Mesenchymal stem cell (in vitro differentiated cells and primary cell): ENCODE measurements around the gene RIMKLA.
A peak's percentile ranks its signal among the peaks of the same experiment; 100 is the strongest.

Source experiments
- DNase-seq: peaks from one replicate; pipeline ENCODE4 v3.0.0-alpha.2; 2013
- H2AFZ ChIP-seq: one replicate; pipeline ENCODE4 v1.6.1; 2013; ENCODE audit warnings: low read depth, mild to moderate bottlenecking, control low read depth, inconsistent platforms, low read length, moderate library complexity
- H2AK5ac ChIP-seq: 2 replicates; pipeline ENCODE4 v1.6.1; 2013; ENCODE audit warnings: low read length, moderate library complexity, mild to moderate bottlenecking, inconsistent platforms; ENCODE audit not compliant: severe bottlenecking
- H2BK120ac ChIP-seq: one replicate; pipeline ENCODE4 v1.6.1; 2013; ENCODE audit warnings: low read depth, mild to moderate bottlenecking, inconsistent platforms, low read length, moderate library complexity
- H2BK12ac ChIP-seq, 2 experiments: one replicate each; pipeline ENCODE4 v1.6.1; 2013; ENCODE audit warnings: inconsistent platforms in 2 of 2, low read length in 2 of 2, mild to moderate bottlenecking in 2 of 2, moderate library complexity in 2 of 2, control low read depth in 1 of 2
- H2BK15ac ChIP-seq: one replicate; pipeline ENCODE4 v1.6.1; 2013; ENCODE audit warnings: mild to moderate bottlenecking, low read depth, inconsistent platforms; ENCODE audit not compliant: poor library complexity, severe bottlenecking
- H2BK5ac ChIP-seq: 2 replicates; pipeline ENCODE4 v1.6.1; 2013; ENCODE audit warnings: low read depth, mild to moderate bottlenecking, low read length, control low read depth, inconsistent platforms; ENCODE audit not compliant: poor library complexity, severe bottlenecking
- H3K14ac ChIP-seq, 2 experiments: one replicate each; pipeline ENCODE4 v1.6.1; 2013; ENCODE audit warnings: inconsistent platforms in 2 of 2, low read length in 2 of 2, control low read depth in 1 of 2, mild to moderate bottlenecking in 1 of 2, moderate library complexity in 1 of 2
- H3K18ac ChIP-seq, 2 experiments: one replicate each; pipeline ENCODE4 v1.6.1; 2013; ENCODE audit warnings: inconsistent platforms in 2 of 2, low read length in 2 of 2, control low read depth in 1 of 2, low read depth in 1 of 2, mild to moderate bottlenecking in 1 of 2
- H3K23ac ChIP-seq, 2 experiments: one replicate each; pipeline ENCODE4 v1.6.1; 2013; ENCODE audit warnings: inconsistent platforms in 2 of 2, low read length in 2 of 2, mild to moderate bottlenecking in 2 of 2, moderate library complexity in 2 of 2, control low read depth in 1 of 2
- H3K27ac ChIP-seq: 2 replicates; pipeline ENCODE4 v1.5.1; 2013; ENCODE audit warnings: mild to moderate bottlenecking, moderate library complexity, low read length, control low read depth, inconsistent platforms; ENCODE audit not compliant: poor library complexity, severe bottlenecking
- H3K27me3 ChIP-seq, 2 experiments: 2 replicates each; pipeline versions ENCODE4 v1.6.1 to v1.7.0; 2013; ENCODE audit warnings: low read length in 2 of 2, mild to moderate bottlenecking in 2 of 2, moderate library complexity in 2 of 2, control low read depth in 1 of 2, inconsistent platforms in 1 of 2; ENCODE audit not compliant: control insufficient read depth in 1 of 2, insufficient read depth in 1 of 2
- H3K36me3 ChIP-seq, 2 experiments: 2 replicates each; pipeline versions ENCODE4 v1.6.1 to v1.7.0; 2013; ENCODE audit warnings: low read length in 2 of 2, control low read depth in 1 of 2, inconsistent platforms in 1 of 2, low read depth in 1 of 2, mild to moderate bottlenecking in 1 of 2; ENCODE audit not compliant: insufficient read depth in 2 of 2, control insufficient read depth in 1 of 2
- H3K4ac ChIP-seq, 2 experiments: one replicate each; pipeline ENCODE4 v1.6.1; 2013; ENCODE audit warnings: inconsistent platforms in 2 of 2, low read length in 2 of 2, mild to moderate bottlenecking in 2 of 2, moderate library complexity in 2 of 2, control low read depth in 1 of 2, low read depth in 1 of 2
- H3K4me1 ChIP-seq: 2 replicates; pipeline ENCODE4 v1.6.1; 2013; ENCODE audit warnings: low read depth, low read length, control low read depth; ENCODE audit not compliant: control insufficient read depth, insufficient read depth
- H3K4me2 ChIP-seq: 2 replicates; pipeline ENCODE4 v1.6.1; 2013; ENCODE audit warnings: low read length, mild to moderate bottlenecking, inconsistent platforms; ENCODE audit not compliant: poor library complexity, severe bottlenecking
- H3K4me3 ChIP-seq, 2 experiments: 2 replicates each; pipeline versions ENCODE4 v1.5.1 to v1.7.0; 2013; ENCODE audit warnings: low read length in 2 of 2, mild to moderate bottlenecking in 2 of 2, control low read depth in 1 of 2, low read depth in 1 of 2; ENCODE audit not compliant: insufficient read depth in 1 of 2
- H3K79me1 ChIP-seq: replicated peaks from 2 replicates; pipeline ENCODE4 v1.6.1; 2013; ENCODE audit warnings: mild to moderate bottlenecking, control low read depth, low read length, inconsistent platforms; ENCODE audit not compliant: poor library complexity, severe bottlenecking
- H3K9ac ChIP-seq: 2 replicates; pipeline ENCODE4 v1.7.0; 2013; ENCODE audit warnings: mild to moderate bottlenecking, low read length, moderate library complexity
- H3K9me3 ChIP-seq: 2 replicates; pipeline ENCODE4 v1.7.0; 2013; ENCODE audit warnings: mild to moderate bottlenecking, low read length; ENCODE audit not compliant: control insufficient read depth
- H4K8ac ChIP-seq: one replicate; pipeline ENCODE4 v1.6.1; 2013; ENCODE audit warnings: inconsistent platforms, mild to moderate bottlenecking, low read length, moderate library complexity
- H4K91ac ChIP-seq: one replicate; pipeline ENCODE4 v1.6.1; 2013; ENCODE audit warnings: mild to moderate bottlenecking, low read length, inconsistent platforms
- WGBS: methylation state at CpG from one replicate; pipeline ENCODE4 v1.1.7; 2013; ENCODE audit warnings: mixed read lengths; 5-methylcytosine and 5-hydroxymethylcytosine counted together

The RIMKLA gene

DNA sequence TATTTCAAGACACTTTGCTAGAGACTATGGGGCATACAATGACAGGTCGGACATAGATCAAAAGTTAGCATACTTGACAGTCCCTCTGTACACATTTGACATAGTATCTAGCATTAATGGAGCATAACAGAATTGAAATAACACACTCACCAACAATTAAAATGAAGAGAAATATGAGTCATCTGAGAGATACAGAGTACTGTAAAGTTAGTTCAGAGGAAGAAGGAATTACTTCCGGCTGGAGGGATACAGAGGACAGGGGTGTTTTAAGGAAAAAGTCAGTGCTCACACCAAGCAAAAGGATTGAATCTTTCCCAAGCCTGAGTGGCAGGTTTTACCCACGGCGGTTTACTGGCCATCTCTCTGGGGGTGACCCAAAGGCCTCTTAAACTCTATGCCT is 72.8 kb downstream of the RIMKLA start:
- H4K91ac ChIP-seq: no peak overlapping the region
- H3K27me3 ChIP-seq: no peaks in the 10 kb centered on the region
- H3K4me1 ChIP-seq: peaks cover 10% of the 10 kb centered on the region
- no peak overlapping the region for H3K4ac ChIP-seq
- no peak overlapping the region for H3K4me2 ChIP-seq
- H2AK5ac ChIP-seq: no peak overlapping the region
- H3K14ac ChIP-seq: no peak overlapping the region
- H3K9me3 ChIP-seq: no peaks in the 10 kb centered on the region
- H3K79me1 ChIP-seq: peaks cover 18% of the 10 kb centered on the region
- no peak overlapping the region for H3K9ac ChIP-seq
- H3K18ac ChIP-seq: no peak overlapping the region
- no peak overlapping the region for H3K23ac ChIP-seq
- H3K27ac ChIP-seq: no peak overlapping the region
- H3K36me3 ChIP-seq: peaks cover 0 to 6% of the 10 kb centered on the region in 2 experiments
- DNase-seq: no peak
- H2AFZ ChIP-seq: no peak overlapping the region
- H2BK5ac ChIP-seq: no peak overlapping the region
- H2BK15ac ChIP-seq: no peak overlapping the region
- no peak overlapping the region for H4K8ac ChIP-seq
- H2BK12ac ChIP-seq: no peak overlapping the region
- no peak overlapping the region for H3K4me3 ChIP-seq
- H2BK120ac ChIP-seq: no peak overlapping the region
- 97% methylated on average over 4 of the region's 4 CpGs for WGBS

DNA sequence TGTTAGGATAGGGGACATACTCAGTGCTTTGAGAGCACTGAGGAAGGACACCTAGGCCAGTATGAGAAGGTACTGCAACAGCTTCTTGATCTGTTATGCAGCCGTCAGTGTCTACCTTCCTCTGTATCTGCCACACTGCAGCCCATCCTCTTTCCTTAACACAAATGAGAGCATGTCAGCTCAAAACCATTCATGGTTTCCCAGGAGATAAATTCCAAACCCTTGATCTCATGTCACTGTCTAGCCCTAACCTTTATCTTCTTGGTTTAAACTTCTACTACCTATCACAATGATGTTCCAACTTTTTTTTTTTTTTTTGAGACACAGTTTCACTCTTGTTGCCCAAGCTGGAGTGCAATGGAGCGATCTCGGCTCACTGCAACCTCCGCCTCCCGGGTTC is 73.8 kb downstream of the RIMKLA start:
- Histone ChIP-seq H3K18ac (no peak overlapping the region), H4K8ac (no peak overlapping the region), H3K4ac (no peak overlapping the region), H2BK12ac (no peak overlapping the region), H2AK5ac (no peak overlapping the region), H3K79me1 (peaks cover 18% of the 10 kb centered on the region), H3K9me3 (no peaks in the 10 kb centered on the region), H2BK5ac (no peak overlapping the region), H3K9ac (no peak overlapping the region), H2AFZ (no peak overlapping the region), H3K36me3 (peaks cover 0 to 16% of the 10 kb centered on the region in 2 experiments), H3K4me3 (no peak overlapping the region), H3K4me1 (peaks cover 10% of the 10 kb centered on the region), H2BK15ac (no peak overlapping the region), H4K91ac (no peak overlapping the region), H3K23ac (no peak overlapping the region), H2BK120ac (no peak overlapping the region), H3K27ac (peak overlapping the region; percentile 53), H3K27me3 (no peaks in the 10 kb centered on the region), H3K14ac (no peak overlapping the region), H3K4me2 (no peak overlapping the region)
- WGBS: 87% methylated on average over 5 of the region's 5 CpGs
- no peak for DNase-seq

DNA sequence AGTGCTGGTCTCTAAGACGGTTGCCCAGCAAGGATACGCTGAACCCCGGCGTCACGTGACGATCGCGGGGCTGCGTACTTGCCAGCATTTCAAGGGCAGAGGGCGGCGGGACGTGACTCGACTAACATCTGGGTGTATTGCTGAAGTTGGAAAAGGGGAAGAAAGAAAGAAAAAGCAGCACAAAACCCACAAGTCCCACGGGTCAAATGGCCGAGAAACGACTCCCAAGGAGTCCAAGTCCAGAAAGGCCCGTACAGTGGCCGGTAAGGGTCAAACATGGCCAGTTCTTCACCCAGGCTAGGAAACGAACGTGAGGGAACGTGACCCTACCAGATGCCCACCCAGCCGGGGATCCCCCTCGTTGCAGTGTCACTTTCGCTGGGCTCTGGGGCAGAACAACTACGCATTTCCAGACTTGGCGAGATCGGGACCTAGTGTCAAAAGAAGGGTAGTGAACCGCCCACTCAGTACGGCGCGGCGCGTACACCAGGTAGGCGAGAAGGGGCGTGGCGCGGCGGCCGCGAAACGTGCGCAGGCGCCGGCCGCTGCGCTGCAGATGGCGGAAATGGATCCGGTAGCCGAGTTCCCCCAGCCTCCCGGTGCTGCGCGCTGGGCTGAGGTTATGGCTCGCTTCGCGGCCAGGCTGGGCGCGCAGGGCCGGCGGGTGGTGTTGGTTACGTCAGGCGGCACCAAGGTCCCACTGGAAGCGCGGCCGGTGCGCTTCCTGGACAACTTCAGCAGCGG is 75.6 kb downstream of the RIMKLA start, which contains the start of the genes PPCS and ZMYND12:
TSS of gene PPCS (plus strand) at position 534 of the 744 bp plus-strand sequence. CDS start at position 557, 23 bp downstream.
TSS of gene ZMYND12 (minus strand) at position 13 of the 744 bp plus-strand sequence. CDS start 25 bp downstream, outside the sequence.
- Histone ChIP-seq H3K4me1 (peaks cover 8% of the 10 kb centered on the region), H2BK5ac (peak within 1 kb of the TSS; percentile 89), H3K4me2 (peak within 1 kb of the TSS; percentile 78), H3K36me3 (peaks cover 0 to 34% of the 10 kb centered on the region in 2 experiments), H3K79me1 (peaks cover 18% of the 10 kb centered on the region), H4K91ac (peak within 1 kb of the TSS; percentile 98), H3K9ac (peak within 1 kb of the TSS; percentile 96), H2AK5ac (peak within 1 kb of the TSS; percentile 49), H3K4me3 (peak within 1 kb of the TSS; percentile 88 to 94), H3K14ac (peak within 1 kb of the TSS; percentile 47 to 96), H3K27ac (peak within 1 kb of the TSS; percentile 91), H2BK12ac (peak within 1 kb of the TSS; percentile 63 to 65), H4K8ac (peak within 1 kb of the TSS; percentile 99), H3K27me3 (no peaks in the 10 kb centered on the region), H2AFZ (peak within 1 kb of the TSS; percentile 98), H2BK15ac (peak within 1 kb of the TSS; percentile 98), H3K18ac (peak within 1 kb of the TSS; percentile 93 to 100), H3K9me3 (no peaks in the 10 kb centered on the region), H2BK120ac (peak within 1 kb of the TSS; percentile 95), H3K4ac (peak within 1 kb of the TSS; percentile 99), H3K23ac (peak within 1 kb of the TSS in 1 of 2 experiments; percentile 20)
- DNase-seq: peak; percentile 93
- WGBS: under 1% methylated on average over 65 of the region's 66 CpGs

DNA sequence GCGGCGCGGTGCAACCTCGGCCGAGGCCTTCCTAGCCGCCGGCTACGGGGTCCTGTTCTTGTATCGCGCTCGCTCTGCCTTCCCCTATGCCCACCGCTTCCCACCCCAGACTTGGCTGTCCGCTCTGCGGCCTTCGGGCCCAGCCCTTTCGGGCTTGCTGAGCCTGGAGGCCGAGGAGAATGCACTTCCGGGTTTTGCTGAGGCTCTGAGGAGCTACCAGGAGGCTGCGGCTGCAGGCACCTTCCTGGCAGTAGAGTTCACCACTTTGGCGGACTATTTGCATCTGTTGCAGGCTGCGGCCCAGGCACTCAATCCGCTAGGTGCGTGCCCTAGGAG is 76.1 kb downstream of the RIMKLA start:
- H4K91ac ChIP-seq: peak overlapping the region; percentile 98
- H3K9me3 ChIP-seq: no peaks in the 10 kb centered on the region
- H2BK120ac ChIP-seq: peak overlapping the region; percentile 95
- peak overlapping the region; percentile 96 for H3K9ac ChIP-seq
- H3K27me3 ChIP-seq: no peaks in the 10 kb centered on the region
- H3K36me3 ChIP-seq: peaks cover 0 to 36% of the 10 kb centered on the region in 2 experiments
- peak; percentile 75 for DNase-seq
- peak overlapping the region; percentile 98 for H2BK15ac ChIP-seq
- peak overlapping the region; percentile 91 for H3K27ac ChIP-seq
- peak overlapping the region; percentile 93 to 100 for H3K18ac ChIP-seq
- peak overlapping the region in 1 of 2 experiments; percentile 20 for H3K23ac ChIP-seq
- peak overlapping the region in 1 of 2 experiments; percentile 63 for H2BK12ac ChIP-seq
- H3K79me1 ChIP-seq: peaks cover 18% of the 10 kb centered on the region
- H3K4me3 ChIP-seq: peak overlapping the region; percentile 88 to 94
- H2AFZ ChIP-seq: peak overlapping the region; percentile 98
- peak overlapping the region; percentile 47 to 96 for H3K14ac ChIP-seq
- peak overlapping the region; percentile 99 for H4K8ac ChIP-seq
- peak overlapping the region; percentile 78 for H3K4me2 ChIP-seq
- WGBS: 3% methylated on average over 23 of the region's 23 CpGs
- peaks cover 8% of the 10 kb centered on the region for H3K4me1 ChIP-seq
- peak overlapping the region; percentile 99 for H3K4ac ChIP-seq
- peak overlapping the region; percentile 89 for H2BK5ac ChIP-seq
- peak overlapping the region; percentile 31 for H2AK5ac ChIP-seq
